ENCODE results near the gene HLA-B. TPM values are rescaled to one million over a fixed set of nuclear protein-coding genes. Genes with fewer than 3 reads are reported as not detected.
"Not testable (repeated sequence)": the region's sequence is repeated elsewhere in the genome, so short reads cannot be mapped to it uniquely, and the experiment has no call there.

Gene HLA-B
- total RNA-seq, 1 experiment from 2014 or later, result 68.6 TPM

DNA sequence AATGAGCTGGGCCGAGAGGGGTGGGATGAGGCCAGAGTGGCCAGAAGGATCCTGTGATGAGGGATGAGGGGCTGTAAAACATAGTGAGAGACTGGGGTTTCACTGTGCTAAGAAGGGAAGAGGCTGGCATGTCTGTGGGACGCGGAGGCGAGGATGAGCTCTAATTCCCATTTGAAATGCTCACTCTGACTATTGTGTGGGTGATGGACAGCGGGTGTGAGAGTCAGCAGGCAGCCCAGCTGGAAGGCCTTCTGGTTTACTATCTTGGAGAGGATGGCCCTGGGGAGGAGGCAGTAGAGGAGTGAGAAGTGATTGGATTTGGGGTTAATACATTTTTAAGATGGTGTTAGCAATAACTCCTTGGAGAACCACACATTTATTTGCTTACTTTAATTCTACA lies 37.0 kb upstream of the HLA-B start:
- H3K4me1 ChIP-seq (ENCODE audit: insufficient read depth, low read length), result no peaks in the 10 kb centered on the region; the same call in 1 of the 2 replicates
- no peak overlapping the region for H3K4me2 ChIP-seq (ENCODE audit: insufficient read depth, insufficient read length, low read length)
- Mint-ChIP-seq H3K4me3 (no peak overlapping the region), H3K27ac (0 out of 7 replicates have a peak overlapping the region, but pooled peaks of 1 of the 3 experiments have one; percentile 1), H3K4me1 (peaks cover 39 to 40% of the 10 kb centered on the region in 2 experiments), H3K36me3 (ENCODE audit: insufficient read depth in 1 of 3, low read depth in 3 of 3) (peaks cover 3 to 4% (median 3%) of the 10 kb centered on the region in 3 experiments; a peak in 5 of 7 replicates), H3K27me3 (ENCODE audit: low read depth) (peaks cover 27% of the 10 kb centered on the region), H3K9me3 (peaks cover 1 to 15% of the 10 kb centered on the region in 2 experiments; a peak in 3 of 5 replicates)
- H3K23me2 ChIP-seq (ENCODE audit: insufficient read length, low read depth, low read length, poor library complexity, severe bottlenecking), result no peaks in the 10 kb centered on the region
- no peak overlapping the region for H2BK120ac ChIP-seq (ENCODE audit: low read depth, low read length, poor library complexity, severe bottlenecking)
- H3K9ac ChIP-seq (ENCODE audit: extremely low read depth, insufficient read length, low read length), result no peak overlapping the region
- no peaks in the 10 kb centered on the region for H3K79me1 ChIP-seq (ENCODE audit: insufficient read depth, low read depth, low read length, poor library complexity, severe bottlenecking)
- H3K56ac ChIP-seq (ENCODE audit: insufficient read length, low read depth, low read length), result no peak overlapping the region
- no peak overlapping the region for H2BK12ac ChIP-seq (ENCODE audit: insufficient read length, low read depth, low read length)
- H3K27me3 ChIP-seq (ENCODE audit: insufficient read depth, low read length), result no peaks in the 10 kb centered on the region
- DNase-seq, result no peak
- WGBS (ENCODE audit: extremely low coverage, insufficient read length, low lambda C conversion rate), result no CpG with 5 or more reads among the region's 5 CpGs
- no peaks in the 10 kb centered on the region for H3K9me3 ChIP-seq (ENCODE audit: control insufficient read depth, low read depth, low read length)
- H3K14ac ChIP-seq (ENCODE audit: insufficient read depth, low read length), result no peak overlapping the region
- H3K4ac ChIP-seq (ENCODE audit: low read depth, low read length), result no peak overlapping the region
- H2AK5ac ChIP-seq (ENCODE audit: insufficient read length, low read length), result no peak overlapping the region
- H2AFZ ChIP-seq (ENCODE audit: low read length), result no peak overlapping the region
- no peaks in the 10 kb centered on the region for H3K79me2 ChIP-seq (ENCODE audit: insufficient read depth, low read length)
- H4K8ac ChIP-seq (replicated peaks; ENCODE audit: insufficient read length, low read depth, low read length), result no peak overlapping the region
- H3K23ac ChIP-seq (ENCODE audit: insufficient read length, low read depth, low read length), result no peak overlapping the region
- no peak overlapping the region for H3T11ph ChIP-seq (ENCODE audit: low read length)
- H2BK15ac ChIP-seq (ENCODE audit: low read depth, low read length), result no peak overlapping the region
- no peak overlapping the region for H3K27ac ChIP-seq (ENCODE audit: insufficient read length, low read depth, low read length)
- H4K91ac ChIP-seq (ENCODE audit: insufficient read length, low read depth, low read length), result no peak overlapping the region
- H2BK20ac ChIP-seq (ENCODE audit: low read depth, low read length, poor library complexity, severe bottlenecking), result no peak overlapping the region
- H3K18ac ChIP-seq (ENCODE audit: insufficient read length, low read depth, low read length), result no peak overlapping the region
- no peak overlapping the region for H4K5ac ChIP-seq (ENCODE audit: insufficient read length, low read depth, low read length)
- no peak overlapping the region for H2BK5ac ChIP-seq (ENCODE audit: insufficient read length, low read length)
- TF ChIP-seq, protein P1, sequence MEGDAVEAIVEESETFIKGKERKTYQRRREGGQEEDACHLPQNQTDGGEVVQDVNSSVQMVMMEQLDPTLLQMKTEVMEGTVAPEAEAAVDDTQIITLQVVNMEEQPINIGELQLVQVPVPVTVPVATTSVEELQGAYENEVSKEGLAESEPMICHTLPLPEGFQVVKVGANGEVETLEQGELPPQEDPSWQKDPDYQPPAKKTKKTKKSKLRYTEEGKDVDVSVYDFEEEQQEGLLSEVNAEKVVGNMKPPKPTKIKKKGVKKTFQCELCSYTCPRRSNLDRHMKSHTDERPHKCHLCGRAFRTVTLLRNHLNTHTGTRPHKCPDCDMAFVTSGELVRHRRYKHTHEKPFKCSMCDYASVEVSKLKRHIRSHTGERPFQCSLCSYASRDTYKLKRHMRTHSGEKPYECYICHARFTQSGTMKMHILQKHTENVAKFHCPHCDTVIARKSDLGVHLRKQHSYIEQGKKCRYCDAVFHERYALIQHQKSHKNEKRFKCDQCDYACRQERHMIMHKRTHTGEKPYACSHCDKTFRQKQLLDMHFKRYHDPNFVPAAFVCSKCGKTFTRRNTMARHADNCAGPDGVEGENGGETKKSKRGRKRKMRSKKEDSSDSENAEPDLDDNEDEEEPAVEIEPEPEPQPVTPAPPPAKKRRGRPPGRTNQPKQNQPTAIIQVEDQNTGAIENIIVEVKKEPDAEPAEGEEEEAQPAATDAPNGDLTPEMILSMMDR (conservative IDR thresholded peaks at IDR 0.05), result no peak
- no peaks in the 10 kb centered on the region for H4K20me1 ChIP-seq (ENCODE audit: control insufficient read depth, insufficient read depth, insufficient read length)

DNA sequence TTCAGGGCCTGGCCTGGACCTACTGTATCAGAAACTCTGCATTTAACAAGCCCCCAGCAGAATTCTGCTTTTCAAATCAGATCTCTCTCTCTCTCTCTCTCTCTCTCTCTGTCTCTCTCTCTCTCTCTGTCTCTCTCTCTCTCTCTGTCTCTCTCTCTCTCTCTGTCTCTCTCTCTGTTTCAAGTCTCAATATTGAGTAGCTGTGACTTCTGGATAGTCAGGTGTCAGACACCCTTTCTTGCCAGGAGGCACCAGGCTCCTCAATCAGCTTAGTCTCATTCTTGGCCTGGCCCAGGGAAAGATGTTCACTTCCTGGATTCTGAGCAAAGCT lies 32.8 kb upstream of the HLA-B start:
- not testable (repeated sequence) for H3K4me2 ChIP-seq (ENCODE audit: insufficient read depth, insufficient read length, low read length); H3K79me2 ChIP-seq (ENCODE audit: insufficient read depth, low read length); H3K18ac ChIP-seq (ENCODE audit: insufficient read length, low read depth, low read length); H3K9me3 ChIP-seq (ENCODE audit: control insufficient read depth, low read depth, low read length); H4K91ac ChIP-seq (ENCODE audit: insufficient read length, low read depth, low read length); H2BK20ac ChIP-seq (ENCODE audit: low read depth, low read length, poor library complexity, severe bottlenecking); DNase-seq; H3K14ac ChIP-seq (ENCODE audit: insufficient read depth, low read length); H4K8ac ChIP-seq (replicated peaks; ENCODE audit: insufficient read length, low read depth, low read length); H3K56ac ChIP-seq (ENCODE audit: insufficient read length, low read depth, low read length); H2AK5ac ChIP-seq (ENCODE audit: insufficient read length, low read length); H3K23ac ChIP-seq (ENCODE audit: insufficient read length, low read depth, low read length); H3K23me2 ChIP-seq (ENCODE audit: insufficient read length, low read depth, low read length, poor library complexity, severe bottlenecking); H3K36me3 Mint-ChIP-seq (ENCODE audit: insufficient read depth in 1 of 3, low read depth in 3 of 3); H3K79me1 ChIP-seq (ENCODE audit: insufficient read depth, low read depth, low read length, poor library complexity, severe bottlenecking); H2BK15ac ChIP-seq (ENCODE audit: low read depth, low read length); H3K4me3 Mint-ChIP-seq; H2AFZ ChIP-seq (ENCODE audit: low read length); H3K27me3 ChIP-seq (ENCODE audit: insufficient read depth, low read length); H2BK5ac ChIP-seq (ENCODE audit: insufficient read length, low read length); H3K4me1 ChIP-seq (ENCODE audit: insufficient read depth, low read length); H3K27ac ChIP-seq (ENCODE audit: insufficient read length, low read depth, low read length); H3K9me3 Mint-ChIP-seq; H4K5ac ChIP-seq (ENCODE audit: insufficient read length, low read depth, low read length); H3K4ac ChIP-seq (ENCODE audit: low read depth, low read length); H3K9ac ChIP-seq (ENCODE audit: extremely low read depth, insufficient read length, low read length); H3K27me3 Mint-ChIP-seq (ENCODE audit: low read depth); H3T11ph ChIP-seq (ENCODE audit: low read length); H2BK12ac ChIP-seq (ENCODE audit: insufficient read length, low read depth, low read length); H3K27ac Mint-ChIP-seq; H2BK120ac ChIP-seq (ENCODE audit: low read depth, low read length, poor library complexity, severe bottlenecking); H4K20me1 ChIP-seq (ENCODE audit: control insufficient read depth, insufficient read depth, insufficient read length)
- H3K4me1 Mint-ChIP-seq, result peaks cover 31 to 34% of the 10 kb centered on the region in 2 experiments
